ENCODE results near the gene IFI44.
A peak's percentile ranks its signal among the peaks of the same experiment; 100 is the strongest.

The IFI44 gene

DNA sequence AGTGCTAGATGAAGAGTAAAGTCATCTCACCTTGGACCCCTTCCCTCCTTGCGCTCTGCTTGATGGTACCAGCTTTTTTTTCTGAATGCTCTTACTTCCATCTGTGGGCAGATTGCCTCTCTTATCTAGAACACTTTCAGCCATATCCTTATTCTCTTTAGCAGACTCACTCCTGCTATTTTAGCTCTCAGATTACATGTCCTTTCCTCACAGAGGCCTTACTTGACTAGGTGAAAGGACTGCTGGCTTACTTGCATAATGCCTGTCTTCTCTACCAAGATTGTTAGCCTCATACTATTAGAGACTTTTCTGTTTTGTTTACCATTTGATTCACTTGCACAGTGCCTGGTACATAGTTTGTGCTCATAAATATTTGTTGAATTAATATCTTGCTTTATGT is 9.3 kb downstream of the IFI44 start:
- no peak for DNase-seq

DNA sequence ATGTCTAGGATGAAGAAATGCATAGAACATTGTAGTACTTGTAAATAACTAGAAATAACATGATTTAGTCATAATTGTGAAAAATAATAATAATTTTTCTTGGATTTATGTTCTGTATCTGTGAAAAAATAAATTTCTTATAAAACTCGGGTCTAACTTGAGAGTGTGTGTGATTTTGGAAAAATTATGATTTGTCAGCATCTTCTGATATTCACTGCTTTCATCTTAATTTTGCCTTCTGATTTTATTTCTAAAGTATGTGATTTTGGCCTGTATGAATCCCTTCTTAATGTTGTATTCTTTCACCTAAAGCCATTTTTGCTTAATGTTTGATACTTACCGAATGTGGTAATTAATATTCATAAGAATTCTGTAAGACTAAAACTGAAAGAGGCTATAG is 14.3 kb downstream of the IFI44 start:
- no peak for DNase-seq

- DNase-seq: no peak
Observed at GRCh38 chr1:78664763-78665162, 15.1 kb downstream of the IFI44 start.

DNA sequence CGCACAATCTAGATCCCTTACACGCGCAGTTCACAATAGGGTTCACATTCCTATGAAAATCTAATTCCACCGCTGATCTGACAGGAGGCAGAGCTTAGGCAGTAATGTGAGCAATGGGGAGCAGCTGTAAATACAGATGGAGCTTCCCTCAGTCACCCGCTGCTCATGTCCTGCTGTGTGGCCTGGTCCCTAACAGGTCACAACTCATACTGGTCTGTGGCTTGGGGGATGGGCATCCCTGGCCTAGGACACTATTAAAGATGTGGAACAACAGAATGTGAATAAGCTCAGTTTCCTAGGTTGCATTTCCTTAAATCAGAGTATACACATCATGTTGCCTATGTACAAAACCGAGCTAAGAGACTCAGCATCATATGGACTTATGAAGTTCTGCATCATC is 16.2 kb downstream of the IFI44 start:
- no peak for DNase-seq

DNA sequence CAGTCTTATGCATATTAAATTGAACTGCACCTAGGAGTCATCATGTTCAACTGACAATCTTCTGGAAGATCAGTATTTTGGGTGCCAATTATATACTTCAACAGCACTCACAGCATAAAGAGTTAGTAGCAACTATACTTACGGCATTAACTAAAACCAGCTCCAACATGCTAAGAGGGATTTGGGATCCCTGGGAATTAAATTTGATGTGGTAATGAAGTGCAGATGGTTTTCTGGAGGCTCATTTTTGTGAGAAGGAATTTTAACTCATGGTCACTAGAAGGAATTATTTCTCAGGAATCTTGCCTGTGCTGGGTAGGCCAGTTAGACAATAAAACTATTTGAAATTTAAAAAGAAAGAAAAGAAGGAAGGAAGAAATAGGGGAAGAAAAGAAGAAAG is 18.3 kb downstream of the IFI44 start:
- no peak for DNase-seq

DNA sequence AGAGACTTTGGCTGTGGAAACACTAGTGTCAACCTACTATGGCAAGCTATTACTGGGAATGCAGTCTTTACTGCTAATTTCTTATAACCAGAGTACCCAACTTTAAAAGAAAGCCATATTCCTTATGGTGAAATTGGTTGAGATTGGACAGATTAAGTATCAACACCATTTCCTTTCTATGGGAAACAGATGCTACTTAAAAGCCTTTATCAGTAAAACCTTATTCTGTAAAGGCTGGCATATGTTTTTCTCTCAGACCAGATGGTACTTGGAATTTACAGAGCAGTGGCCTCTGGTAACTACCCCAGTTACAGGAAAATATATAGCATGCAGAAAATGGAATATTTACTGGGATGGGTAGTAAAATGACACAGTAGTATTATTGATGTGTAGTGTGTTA is 18.8 kb downstream of the IFI44 start:
- DNase-seq: no peak

DNA sequence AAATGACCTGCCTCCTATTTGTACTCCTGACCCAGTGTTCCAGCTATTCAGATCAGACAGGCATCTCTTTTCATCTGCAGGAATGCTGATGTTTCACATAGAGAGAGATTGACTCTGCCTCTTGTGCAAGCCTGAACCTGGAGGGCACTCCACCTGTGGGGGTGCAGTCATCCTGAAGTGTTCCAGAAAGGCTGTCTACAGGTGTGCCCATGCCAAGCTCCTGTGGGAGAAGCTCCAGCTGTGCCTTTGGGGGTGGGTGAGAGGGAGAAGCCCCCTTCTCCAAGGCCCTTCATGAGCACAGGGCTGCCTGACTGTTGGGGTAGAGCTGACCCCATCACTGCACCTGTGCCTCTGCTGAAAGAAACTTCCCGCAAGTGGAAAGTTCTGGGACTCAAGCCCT is 22.8 kb downstream of the IFI44 start:
- no peak for DNase-seq

DNA sequence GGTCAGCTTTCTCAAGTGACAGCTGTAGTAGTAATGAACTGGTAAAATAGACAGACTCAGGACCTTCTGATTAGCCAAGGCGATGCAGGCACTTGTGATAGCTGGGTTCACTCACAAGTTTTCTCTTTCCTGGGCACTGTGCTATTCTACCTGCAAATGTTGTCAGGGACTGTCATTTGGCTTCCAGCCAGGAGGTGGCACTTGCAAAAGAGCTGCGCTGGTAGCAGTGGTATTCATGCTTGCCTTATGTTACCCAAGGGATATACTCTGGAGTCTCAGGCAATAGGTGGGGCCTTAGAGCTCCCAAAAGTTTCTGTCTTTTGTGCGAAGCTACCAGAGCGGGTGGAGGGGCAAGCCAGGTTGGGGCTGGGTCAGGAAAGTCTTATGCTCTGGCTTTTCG is 23.5 kb downstream of the IFI44 start:
- no peak for DNase-seq

DNA sequence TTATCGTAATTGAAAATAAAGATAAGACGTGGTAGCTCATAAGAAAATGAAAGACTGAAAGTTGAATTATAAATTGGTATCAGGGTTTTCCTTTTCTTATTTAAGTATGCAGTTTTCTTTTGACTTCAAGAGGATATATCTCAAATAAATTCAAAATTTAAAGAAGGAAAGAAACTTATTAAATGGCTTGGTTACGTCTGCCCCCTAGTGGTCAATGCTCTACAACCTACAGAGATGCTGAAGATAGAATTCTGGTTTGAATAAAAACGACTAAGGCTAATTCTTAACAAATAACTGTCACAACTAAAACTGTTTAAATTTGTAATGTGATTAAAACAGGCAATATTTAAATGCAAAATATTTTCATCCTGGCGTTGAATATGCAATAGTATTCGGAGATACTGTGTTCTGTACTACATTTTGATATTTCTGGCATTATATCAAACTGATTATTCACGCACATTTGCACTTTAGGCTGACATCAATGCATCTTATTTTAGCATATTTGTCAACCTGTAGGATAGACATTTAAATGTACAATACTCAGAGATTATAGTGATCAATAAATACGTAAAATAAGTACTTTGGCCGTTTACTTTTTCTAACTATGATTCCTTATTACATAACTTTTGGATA is 26.8 kb downstream of the IFI44 start:
- peak; percentile 51 for DNase-seq

GRCh38 chr1:78676993-78677392 is 27.4 kb downstream of the IFI44 start:
- no peak for DNase-seq

GRCh38 chr1:78677788-78678187 is 28.2 kb downstream of the IFI44 start:
- no peak for DNase-seq

DNA sequence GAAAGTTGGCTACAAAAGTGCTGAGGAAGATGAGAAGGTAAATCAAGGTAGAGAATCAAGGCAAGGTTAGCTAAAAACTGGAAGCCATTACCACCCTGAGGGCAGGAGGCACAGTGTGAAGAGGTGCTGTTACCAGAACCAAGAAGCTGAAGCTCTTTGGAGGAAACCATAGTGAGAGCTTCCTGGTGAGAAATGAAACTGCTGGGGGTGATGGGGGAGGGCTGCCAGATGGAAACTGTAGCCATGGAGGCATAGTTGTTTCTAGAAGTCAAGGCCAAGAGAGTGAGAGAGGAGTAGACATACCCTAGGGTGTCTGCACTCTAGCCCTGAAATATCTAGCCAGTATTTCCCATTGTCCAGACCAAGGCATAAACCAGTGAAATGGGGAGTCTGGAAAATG is 28.7 kb downstream of the IFI44 start:
- DNase-seq: no peak

- DNase-seq: no peak
Observed at GRCh38 chr1:78681265-78681664, 31.6 kb downstream of the IFI44 start.

- no peak for DNase-seq
Observed at GRCh38 chr1:78682496-78682895, 32.9 kb downstream of the IFI44 start.

GRCh38 chr1:78683079-78683478 is 33.4 kb downstream of the IFI44 start:
- DNase-seq: no peak

DNA sequence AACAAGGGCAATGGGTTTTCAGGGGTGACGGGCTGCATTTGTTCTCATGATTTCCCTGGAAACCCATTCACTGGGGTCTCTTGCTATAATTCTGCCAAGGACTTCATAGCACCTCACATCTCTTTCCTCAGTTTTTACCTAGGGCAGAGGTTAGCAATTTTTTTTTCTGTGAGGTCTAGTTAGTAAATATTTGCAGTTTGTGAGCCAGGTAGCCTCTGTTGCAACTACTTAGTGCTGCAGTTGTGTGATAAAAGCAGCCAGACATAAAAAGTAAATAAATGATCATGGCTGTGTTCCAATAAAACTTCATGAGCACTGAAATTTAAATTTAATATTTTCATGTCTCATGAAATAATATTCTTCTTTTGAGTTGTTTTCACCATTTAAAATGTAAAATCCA is 37.7 kb downstream of the IFI44 start:
- no peak for DNase-seq

DNA sequence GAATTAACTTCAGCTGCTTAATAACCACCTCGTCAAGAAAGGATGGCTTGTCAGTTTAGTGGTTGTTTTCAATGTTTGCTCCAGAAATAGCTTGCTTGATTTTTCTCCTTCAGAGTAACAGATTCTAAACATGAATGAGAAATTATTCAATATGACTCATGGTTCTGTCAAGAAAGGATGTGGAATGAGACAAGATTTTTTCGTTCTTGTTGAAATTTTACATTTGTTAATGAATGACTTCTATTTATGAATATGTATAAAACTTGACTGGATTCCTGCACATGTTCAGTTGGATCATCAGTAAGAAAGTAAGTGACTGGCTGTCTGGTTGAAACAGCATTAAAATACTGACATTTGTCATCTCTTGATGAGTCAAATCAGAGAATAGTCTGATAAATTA is 38.3 kb downstream of the IFI44 start:
- DNase-seq: no peak

- no peak for DNase-seq
Observed at GRCh38 chr1:78688697-78689096, 39.1 kb downstream of the IFI44 start.

DNA sequence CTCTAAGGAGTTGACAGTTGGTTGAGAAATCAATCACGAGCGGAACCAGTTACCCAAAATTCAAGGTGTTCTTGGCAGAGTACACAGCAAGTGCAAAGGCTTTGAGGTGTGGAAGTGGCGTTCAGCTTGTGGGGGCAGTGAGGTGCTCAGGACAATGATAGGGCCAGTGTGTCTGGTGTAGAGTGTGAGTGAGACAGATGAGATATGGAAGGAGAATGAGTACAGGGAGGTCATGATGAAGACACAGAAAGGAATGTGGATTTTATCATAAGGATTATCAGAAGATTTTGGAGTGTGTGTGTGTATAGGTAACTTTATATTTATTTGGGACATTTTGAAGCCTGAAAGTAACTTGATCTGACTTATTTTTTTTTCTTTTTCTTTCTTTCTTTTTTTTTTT is 40.9 kb downstream of the IFI44 start:
- DNase-seq: no peak

DNA sequence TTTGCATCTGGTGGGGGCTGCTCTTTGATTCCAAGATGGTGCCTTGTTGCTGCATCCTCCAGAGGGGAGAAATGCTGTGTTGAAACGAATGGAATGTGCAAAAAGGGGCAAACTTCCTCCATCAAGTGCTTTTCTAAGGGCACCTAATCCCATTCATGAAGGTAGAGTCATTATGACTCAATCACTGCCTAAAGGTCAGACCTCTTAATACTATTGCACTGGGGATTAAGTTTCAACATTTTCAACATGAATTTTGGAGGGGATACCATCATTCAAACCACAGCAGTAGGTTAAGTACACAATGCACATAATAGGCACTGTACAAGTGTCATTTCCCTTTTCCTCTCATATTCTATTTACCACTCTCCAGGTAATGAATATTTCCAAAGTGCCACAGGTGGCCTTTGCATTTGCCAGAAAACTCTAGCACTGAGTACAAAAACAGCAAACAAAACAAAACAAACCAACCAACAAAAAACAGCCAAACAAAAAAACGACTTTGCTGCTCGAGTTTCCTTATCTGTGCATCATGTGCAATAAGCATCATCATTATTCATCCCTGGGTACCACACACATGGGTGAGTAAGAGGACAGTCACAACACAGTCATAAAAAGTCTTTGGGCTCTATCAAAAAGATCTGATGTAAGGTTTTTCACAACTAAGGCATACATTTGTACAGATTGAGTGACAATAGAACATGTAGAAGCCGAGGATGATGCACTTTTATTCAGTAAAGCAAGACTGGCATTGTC is 42.5 kb downstream of the IFI44 start:
- no peak for DNase-seq

DNA sequence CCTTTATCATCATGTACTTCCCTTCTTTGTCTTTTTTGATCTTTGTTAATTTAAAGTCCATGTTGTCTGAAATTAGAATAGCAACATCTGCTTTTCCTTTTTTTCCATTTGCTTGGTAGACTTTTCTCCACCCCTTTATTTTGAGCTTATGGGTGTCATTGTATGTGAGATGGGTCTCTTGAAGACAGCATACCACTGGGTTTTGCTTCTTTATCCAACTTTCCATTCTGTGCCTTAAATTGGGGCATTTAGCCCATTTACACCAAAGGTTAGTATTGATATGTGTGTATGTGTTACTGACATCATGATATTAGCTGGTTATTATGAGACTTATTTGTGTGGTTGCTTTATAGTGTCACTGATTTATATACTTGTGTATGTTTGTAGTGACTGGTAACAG is 50.2 kb downstream of the IFI44 start:
- no peak for DNase-seq

DNA sequence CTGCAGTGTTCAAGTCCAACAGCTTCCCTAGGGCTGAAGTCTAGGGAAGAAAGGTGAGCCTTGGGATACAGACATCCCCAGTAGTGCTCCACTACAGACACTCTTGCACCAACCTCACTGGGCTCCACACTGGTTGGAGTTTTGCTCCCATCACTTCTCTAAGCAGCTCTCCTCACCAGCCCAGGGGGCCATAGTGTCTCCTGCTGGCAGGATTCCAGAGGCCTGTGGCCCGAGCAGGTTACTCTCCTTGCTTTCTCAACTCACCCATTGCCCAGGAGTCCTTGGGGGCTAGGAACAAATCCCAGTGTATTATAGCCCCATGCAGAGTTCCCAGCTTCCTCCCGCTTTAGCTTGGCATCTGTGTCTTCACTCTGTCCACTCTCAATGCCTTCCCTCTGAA is 52.8 kb downstream of the IFI44 start:
- DNase-seq: no peak

DNA sequence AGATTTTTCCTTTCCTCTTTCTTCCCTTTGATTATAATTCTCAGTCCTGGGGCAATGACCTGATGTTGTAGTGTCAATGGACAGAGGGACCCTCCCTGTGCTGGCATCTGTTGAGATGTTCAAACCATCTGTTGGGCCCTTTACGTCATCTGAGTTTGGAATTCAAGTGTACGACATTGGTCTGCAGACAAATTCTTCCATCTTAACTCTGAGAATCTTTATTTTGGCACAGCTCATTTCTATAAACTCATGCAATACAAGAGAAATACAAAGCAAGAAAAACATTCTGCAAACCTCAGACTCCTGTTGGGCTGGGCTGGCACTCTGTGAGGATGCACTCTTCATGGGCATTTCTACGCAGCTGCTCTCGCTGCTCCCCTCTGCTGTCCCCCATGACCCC is 54.2 kb downstream of the IFI44 start:
- DNase-seq: no peak

- no peak for DNase-seq
Observed at GRCh38 chr1:78712467-78713051, 62.9 kb downstream of the IFI44 start.

DNA sequence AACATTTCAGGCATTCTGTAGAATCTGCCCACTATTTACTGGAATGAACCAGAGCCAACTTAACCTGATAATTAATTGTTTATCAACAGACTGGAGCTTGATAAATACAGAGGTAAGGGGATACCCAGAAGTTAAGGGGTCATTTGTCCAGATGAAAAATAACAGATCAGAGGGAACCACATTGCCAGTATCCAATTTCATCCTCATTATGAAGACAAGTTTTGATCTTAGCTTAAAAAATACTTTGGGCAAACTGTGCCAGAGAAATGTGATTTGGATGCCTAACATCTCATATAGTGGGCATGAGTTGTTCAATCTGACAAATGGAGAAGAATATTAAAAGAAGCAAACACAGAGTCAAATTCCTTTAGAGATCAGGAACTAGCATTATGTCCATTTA is 63.7 kb downstream of the IFI44 start:
- no peak for DNase-seq
